MM.1S (cell line): Measurements from ENCODE around the gene STK36.

Experiments
- CTCF ChIP-seq: fragments of 300-600 bp; sonication (generic); IDR thresholded peaks from 2 replicates; pipeline ENCODE4 v1.5.1; 2016; ENCODE audit warnings: antibody characterized with exemption, low read length, mixed read lengths
- EZH2phosphoT487 ChIP-seq: fragments of 300-600 bp; sonication (generic); IDR thresholded peaks from 2 replicates; pipeline ENCODE4 v1.6.1; 2018; ENCODE audit warnings: antibody characterized with exemption, low read length

GRCh38 chr2:218732761-218733158 lies 60.9 kb downstream of the STK36 start:
- TF ChIP-seq CTCF (no peak), EZH2phosphoT487 (no peak)
